Suppressor macrophage treated with lipopolysaccharide for 1 hour (primary cell): Measurements from ENCODE around the gene EFS.
A peak's percentile ranks its signal among the peaks of the same experiment; 100 is the strongest.
"Not testable (repeated sequence)": the region's sequence is repeated elsewhere in the genome, so short reads cannot be mapped to it uniquely, and the experiment has no call there.

Experiments
- DNase-seq, 3 donors: peaks; one replicate each; pipeline ENCODE4 v3.0.0-alpha.2; 2020 to 2022

EFS gene

DNA sequence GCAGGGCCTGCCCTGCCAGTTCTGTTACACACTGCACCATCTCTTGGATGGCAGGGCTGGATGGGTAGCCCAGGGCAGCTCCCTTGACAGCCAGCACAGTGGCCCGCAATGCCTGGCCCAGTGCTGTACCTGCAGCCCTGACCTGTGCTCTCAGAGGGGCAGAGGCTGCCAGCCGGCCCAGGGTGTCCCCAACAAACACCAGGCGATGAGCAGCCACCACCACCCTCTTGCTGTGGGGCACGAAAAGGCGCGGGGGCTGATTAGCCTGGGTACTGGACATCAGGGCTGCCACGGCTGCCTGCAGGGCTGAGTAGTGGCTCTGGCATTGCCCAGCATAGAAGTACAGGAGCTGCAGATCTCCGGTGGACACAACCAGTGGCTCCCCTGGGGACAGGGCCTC, 7.7 kb downstream of the EFS start:
- DNase-seq, result no peak

- DNase-seq, result no peak
Measured at GRCh38 chr14:23356662-23357061, 8.3 kb downstream of the EFS start.

DNA sequence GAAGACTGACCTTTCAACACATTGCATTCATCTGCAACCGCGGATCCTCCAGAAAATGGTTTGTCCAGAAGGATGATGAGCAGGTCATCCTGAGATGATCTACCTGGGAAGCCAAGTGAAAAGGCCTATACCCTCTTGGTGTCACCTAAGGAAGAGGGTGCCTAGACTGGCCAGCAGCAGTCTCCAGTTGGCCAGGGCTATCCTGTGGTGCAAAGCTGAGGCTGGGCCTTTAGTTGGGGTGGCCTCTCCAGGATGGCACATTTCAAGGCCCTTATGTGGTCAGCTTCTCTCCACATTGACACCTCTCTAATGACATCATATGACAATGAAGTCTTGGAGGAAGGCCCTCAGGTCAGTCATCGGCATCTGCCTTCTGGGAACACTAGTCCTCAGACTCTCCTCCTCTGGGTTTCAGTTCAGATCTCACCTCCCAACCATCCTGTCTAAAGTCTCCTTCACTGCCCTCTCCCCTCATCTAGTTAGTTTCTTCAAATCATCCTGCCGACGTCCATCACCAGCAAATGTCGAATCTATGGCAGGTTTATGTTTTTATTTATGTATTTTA, 9.0 kb downstream of the EFS start:
- DNase-seq, result no peak

DNA sequence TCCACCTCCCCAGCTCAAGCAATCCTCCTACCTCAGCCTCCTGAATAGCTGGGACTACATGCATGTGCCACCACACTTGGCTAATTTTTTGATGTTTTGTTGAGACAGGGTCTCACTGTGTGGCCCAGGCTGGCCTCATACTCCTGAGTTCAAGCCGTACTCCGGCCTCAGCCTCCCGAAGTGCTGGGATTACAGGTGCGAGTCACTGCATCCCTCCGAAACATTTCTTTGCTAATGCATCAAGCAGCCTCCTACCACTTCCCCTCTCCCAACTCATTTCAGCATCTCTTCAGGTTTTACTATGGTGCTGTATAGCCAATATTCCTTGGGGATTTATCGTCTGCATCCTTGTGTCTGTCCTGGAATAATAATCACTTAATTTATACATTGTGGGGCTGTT, 10.0 kb downstream of the EFS start:
- no peak for DNase-seq

- no peak for DNase-seq
Measured at GRCh38 chr14:23353433-23353780, 11.6 kb downstream of the EFS start.

- DNase-seq, result peak; percentile 25 to 43 (median 30)
Measured at GRCh38 chr14:23352506-23353432, 12.2 kb downstream of the EFS start, which contains the start of gene SLC22A17. TSS of gene SLC22A17 (minus strand) at chr14:23352887.

- DNase-seq, result no peak
Measured at GRCh38 chr14:23351681-23352505, 13.1 kb downstream of the EFS start.

- DNase-seq, result no peak
Measured at GRCh38 chr14:23349156-23349845, 15.7 kb downstream of the EFS start.

GRCh38 chr14:23348297-23348655, 16.7 kb downstream of the EFS start:
- DNase-seq, result no peak

DNA sequence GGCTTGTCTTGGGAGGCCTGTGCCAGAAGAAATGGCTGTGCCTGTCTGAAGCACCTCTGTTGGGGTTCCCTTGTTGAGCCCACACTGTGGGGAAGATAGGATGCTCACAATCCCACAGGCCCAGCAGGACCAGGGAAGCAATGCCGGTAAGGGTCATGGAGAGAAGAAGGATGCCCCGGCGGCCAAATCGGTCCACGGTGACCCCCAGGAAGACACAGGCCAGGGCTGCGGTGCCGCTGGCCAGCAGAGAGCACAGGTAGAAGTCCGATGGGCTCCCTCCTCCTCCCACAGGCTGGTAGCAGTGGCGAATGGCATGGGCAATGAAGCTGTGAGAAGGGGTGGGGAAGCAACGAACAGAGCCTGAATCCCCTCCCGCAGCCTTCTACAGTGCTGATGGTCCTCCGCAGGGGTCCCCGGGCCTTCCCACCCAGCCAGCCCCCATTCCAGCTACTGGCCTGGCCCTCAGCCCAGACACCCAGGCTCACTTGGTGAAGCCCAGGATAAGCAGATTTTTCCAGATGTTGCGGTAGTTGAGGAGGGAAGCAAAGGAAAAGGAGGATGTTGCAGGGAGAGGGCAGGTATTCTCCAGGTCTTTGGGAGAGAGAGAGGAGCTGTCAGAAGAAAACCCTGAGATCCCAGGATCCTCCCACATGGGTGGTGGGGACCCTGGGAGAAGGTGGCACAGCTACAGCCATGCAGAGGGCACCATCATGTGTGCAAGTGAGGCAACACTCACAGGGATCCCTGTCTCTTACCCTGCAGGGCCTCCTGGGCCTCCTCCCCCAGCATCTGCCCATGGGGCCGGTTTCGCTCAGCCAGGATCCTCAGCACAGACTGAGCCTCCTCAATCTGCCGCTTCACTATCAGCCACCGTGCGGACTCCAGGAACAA, 17.3 kb downstream of the EFS start:
- no peak for DNase-seq

DNA sequence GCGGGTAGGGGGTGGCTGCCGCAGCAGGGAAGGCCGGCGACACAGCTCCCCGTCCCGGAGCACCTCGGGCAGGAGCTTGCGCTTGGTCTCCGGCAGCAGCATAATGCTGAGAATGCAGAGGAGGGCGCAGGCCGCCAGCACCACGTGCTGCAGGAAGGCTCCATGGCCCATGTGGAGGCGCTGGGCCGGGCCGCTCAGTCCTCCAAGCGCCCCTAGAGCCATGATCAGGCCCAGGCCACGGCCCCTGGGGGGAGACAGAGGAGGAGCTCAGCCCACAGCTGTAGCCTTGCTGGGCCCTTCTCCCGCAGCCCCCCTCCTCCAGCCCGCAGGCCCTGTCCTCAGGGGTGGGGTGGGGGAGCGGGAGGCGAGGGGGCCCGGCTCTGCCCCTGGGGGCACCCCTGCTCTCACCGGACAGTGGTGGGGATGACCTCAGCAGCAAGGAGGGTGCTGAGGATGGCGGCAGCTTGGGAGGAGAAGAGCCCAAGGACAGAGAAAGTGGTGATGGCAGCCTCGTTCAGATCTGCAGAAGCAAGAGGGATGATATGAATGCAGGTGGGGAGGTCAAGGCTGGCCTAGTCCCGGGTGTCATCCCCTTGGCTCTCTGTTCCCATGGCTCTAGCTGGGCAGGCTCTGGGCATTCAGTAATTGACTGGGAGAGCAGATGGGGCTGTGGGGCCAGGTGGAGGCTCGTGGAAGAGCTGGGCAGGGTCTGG, 18.1 kb downstream of the EFS start:
- DNase-seq, result no peak

DNA sequence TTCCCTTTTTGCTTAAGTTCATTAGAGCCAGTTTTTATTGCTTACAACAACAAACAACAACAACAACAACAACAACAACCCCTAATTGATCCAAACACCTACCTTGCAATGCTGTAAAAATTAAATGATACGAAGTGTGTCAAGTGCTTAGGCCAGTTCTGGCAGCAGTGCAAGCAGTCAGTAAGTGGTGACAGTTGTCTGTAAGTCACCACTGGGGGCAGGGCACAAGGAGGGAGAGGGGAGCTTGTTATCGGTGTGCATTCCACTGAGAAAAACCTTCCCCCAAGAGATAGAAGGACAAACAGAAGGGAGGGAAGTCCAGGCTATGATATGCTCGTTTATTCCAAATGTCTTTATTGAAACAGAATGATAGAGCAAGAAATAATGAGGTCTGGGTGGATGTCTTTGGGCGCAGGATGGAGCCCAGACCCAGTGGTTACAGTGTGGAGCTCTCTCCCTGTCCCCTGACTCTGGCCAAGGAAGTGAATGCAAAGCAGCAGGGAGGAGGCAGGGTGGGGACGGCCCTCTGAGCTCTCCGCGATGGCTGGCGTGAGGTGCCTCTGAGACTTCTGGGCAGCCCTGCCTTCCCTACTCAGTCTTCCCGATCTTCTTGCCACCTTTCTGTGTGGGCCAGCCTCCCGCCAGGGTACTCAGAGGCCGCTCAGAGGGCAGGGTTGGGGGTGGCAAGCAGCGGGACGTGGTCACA, 18.8 kb downstream of the EFS start:
- DNase-seq, result no peak

- DNase-seq, result no peak
Measured at GRCh38 chr14:23344481-23344880, 20.5 kb downstream of the EFS start.

DNA sequence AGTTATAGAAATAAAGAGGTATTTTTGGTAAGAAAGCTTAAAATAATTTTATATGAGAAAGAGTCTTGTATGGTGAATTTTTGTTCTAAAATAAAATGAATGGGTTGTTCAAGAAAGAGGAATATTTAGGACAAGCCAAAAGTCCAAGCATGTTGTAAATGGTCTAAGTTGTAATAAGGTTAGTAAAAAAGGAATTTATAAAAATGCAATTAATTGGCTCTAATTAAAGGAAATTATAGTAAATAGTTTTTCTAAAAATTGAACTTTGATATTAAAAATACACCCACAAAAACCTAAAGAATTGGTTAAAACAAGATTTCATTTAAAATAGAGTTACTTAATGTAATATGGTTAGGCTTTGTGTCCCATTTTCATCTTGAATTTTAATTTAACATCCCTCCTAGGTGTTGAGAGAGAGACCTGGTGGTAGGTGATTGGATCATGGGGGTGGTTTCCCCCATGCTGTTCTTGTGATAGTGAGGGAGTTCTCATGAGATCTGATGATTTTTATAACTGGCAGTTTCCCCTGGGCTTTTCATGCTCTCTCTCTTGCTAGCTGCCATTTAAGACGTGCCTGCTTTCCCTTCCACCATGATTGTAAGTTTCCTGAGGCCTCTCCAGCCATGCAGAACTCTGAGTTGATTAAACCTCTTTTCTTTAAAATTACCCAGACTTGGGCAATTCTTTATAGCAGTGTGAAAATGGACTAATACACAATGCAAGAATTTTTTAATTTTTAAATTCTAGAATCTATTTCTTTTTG, 25.3 kb downstream of the EFS start:
- no peak for DNase-seq

DNA sequence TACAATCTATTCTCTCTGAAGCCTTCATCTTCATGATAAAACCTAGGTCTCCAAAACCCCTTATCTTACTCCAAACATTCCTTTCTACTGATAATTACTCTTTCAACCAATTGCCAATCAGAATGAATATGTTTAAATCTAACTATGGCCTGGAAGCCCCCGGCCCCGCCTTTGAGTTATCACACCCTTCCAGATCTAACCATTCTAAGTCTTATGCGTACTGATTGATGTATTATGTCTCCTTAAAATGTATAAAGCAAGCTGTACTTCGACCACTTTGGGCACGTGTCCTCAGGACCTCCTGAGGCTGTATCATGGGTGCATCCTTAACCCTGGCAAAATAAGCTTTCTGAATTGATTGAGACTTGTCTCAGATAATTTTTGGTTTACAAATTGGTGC, 29.3 kb downstream of the EFS start:
- DNase-seq, result no peak

DNA sequence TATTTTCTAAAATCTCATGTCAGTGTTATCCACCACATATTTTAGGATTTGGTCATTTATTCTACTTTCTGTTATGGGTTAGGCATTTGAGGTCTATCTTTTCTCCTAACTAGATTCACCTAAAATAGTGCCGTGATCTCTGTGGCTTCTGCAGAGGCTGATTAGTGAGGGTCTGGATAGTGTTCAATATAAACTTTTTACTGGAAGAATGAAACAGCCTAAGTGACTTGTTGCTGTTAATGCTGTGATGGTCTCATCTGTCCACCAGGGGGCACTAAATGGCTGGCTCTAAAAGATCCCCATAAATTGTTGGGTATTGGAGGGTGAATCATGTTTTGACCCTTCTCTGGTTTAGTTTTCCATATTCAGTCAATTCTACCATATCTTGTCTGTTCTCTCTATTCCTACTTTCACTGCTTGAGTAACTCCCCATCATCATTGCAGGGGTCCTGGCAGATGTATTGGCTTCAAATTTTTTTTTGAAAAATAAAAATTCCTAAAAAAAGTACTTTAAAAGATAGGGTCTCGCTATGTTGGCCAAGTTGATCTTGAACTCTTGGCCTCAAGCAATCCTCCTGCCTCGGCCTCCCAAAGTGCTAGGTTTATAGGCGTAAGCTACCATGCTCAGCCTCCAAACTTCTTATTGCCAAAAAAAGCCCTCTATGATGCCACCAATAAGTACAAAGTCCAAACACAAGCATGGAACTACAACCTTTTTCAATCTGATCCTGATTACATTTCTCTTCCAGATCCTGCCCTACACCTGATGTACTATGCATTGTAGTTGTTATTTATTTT, 36.8 kb downstream of the EFS start:
- DNase-seq, result peak; percentile 84 to 87 (median 85)

DNA sequence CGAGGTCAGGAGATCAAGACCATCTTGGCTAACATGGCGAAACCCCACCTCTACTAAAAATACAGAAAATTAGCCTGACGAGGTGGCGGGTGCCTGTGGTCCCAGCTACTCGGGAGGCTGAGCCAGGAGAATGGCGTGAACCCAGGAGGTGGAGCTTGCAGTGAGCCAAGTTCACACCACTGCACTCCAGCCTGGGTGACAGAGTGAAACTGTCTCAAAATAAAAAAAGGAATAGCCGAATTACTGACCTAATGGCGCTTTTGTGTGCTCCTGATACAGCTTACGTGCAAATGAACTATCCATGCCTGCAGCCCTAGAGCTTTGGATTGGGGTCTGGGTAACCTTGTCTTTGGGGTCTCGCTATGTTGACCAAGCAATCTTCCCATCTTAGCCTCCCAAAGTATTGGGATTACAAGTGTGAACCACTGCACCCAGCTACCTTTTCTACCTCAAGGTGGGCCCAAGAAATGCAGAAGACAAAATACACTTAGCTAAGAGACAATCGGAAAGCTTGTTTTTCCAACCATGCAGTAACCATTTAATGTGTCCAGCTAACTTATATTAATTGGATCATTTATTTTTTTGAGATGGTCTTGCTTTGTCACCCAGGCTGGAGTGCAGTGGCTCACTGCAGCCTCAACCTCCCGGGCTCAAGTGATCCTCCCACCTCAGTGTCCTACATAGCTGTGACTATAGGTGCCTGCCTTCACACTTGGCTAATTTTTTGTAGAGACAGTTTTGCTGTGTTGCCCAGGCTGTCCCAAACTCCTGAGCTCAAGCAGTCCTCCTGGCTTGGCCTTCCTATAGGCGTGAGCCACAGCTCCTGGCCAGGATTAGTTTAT, 38.3 kb downstream of the EFS start:
- no peak for DNase-seq

DNA sequence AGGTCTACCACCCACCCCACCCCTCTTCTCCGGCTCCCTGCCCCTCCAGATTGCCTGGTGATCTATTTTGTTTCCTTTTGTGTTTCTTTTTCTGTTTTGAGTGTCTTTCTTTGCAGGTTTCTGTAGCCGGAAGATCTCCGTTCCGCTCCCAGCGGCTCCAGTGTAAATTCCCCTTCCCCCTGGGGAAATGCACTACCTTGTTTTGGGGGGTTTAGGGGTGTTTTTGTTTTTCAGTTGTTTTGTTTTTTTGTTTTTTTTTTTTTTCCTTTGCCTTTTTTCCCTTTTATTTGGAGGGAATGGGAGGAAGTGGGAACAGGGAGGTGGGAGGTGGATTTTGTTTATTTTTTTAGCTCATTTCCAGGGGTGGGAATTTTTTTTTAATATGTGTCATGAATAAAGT, 39.2 kb downstream of the EFS start:
- DNase-seq, result not testable (repeated sequence)
